GM13976 (cell line): ENCODE measurements around the gene ALG13.
A peak's percentile ranks its signal among the peaks of the same experiment; 100 is the strongest.
"Not testable (repeated sequence)": the region's sequence is repeated elsewhere in the genome, so short reads cannot be mapped to it uniquely, and the experiment has no call there.

Experiments used
- DNase-seq: peaks from one replicate; pipeline ENCODE4 v3.0.0; 2012; ENCODE audit warnings: low spot score
- CTCF ChIP-seq: IDR thresholded peaks from 2 replicates; pipeline ENCODE4 v1.5.1; 2012; ENCODE audit warnings: borderline replicate concordance, mild to moderate bottlenecking; ENCODE audit not compliant: insufficient read depth; ENCODE audit errors: extremely low read depth, missing control alignments, control extremely low read depth
- in situ Hi-C: fragments of 300-500 bp; cut with MboI; formaldehyde crosslinking; loops from one replicate; pipeline ENCODE4 v1.12.0; 2022; ENCODE audit warnings: low sequenced_read_pairs, mixed read lengths, inconsistent platforms; ENCODE audit not compliant: unreplicated experiment

The ALG13 gene

GRCh38 chrX:111680988-111681779 is at the start of gene ALG13:
ALG13 (plus strand) TSS chrX:111681170; CDS start chrX:111681219, 49 bp downstream.
- peak; percentile 88 for DNase-seq
- in situ Hi-C loops: no loop called here
- TF ChIP-seq CTCF: peak; percentile 55

GRCh38 chrX:111634823-111635729 is 45.9 kb upstream of the ALG13 start:
- in situ Hi-C loops: no loop called here
- no peak for DNase-seq
- no peak for TF ChIP-seq CTCF

GRCh38 chrX:111641969-111642368 is 39.0 kb upstream of the ALG13 start:
- no peak for DNase-seq
- no peak for TF ChIP-seq CTCF
- in situ Hi-C loops: no loop called here

GRCh38 chrX:111645165-111645564 is 35.8 kb upstream of the ALG13 start:
- in situ Hi-C loops, DNase-seq: not testable (repeated sequence)

- in situ Hi-C loops: no loop called here
- no peak for DNase-seq
- TF ChIP-seq CTCF: no peak
These were observed 35.4 kb upstream of the ALG13 start for GRCh38 chrX:111645607-111646006.

GRCh38 chrX:111646515-111646914 is 34.5 kb upstream of the ALG13 start:
- no peak for DNase-seq
- in situ Hi-C loops: no loop called here
- TF ChIP-seq CTCF: no peak

GRCh38 chrX:111648802-111649201 is 32.2 kb upstream of the ALG13 start:
- no peak for TF ChIP-seq CTCF
- in situ Hi-C loops: no loop called here
- no peak for DNase-seq
